Kidney capillary endothelial cell (primary cell): Measurements from ENCODE around the gene ADARB2.
"Not testable (repeated sequence)": the region's sequence is repeated elsewhere in the genome, so short reads cannot be mapped to it uniquely, and the experiment has no call there.

ENCODE experiments used
- DNase-seq: peaks from one replicate; pipeline ENCODE4 v3.0.0-alpha.2; 2018; ENCODE audit warnings: low spot score

Gene ADARB2

DNA sequence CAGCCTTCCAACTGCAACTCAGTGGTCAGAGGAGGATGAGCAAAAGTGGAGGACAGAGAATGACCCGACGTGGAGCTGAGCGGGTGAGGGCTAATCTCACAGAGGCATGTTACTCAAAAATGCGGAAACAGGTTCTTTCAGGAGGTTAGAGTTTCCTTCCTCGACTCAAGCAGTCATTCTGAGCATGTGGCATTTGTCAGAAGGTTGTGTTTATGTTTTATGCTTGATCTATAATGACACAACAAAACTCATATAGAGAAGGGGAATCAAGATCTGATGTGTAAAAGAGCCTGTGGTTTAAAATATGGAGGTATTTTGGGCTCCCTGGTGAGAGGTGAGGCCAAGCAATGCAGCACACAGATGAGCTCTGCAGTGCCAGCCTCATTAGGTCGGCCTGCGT, 311.4 kb downstream of the ADARB2 start:
- no peak for DNase-seq

DNA sequence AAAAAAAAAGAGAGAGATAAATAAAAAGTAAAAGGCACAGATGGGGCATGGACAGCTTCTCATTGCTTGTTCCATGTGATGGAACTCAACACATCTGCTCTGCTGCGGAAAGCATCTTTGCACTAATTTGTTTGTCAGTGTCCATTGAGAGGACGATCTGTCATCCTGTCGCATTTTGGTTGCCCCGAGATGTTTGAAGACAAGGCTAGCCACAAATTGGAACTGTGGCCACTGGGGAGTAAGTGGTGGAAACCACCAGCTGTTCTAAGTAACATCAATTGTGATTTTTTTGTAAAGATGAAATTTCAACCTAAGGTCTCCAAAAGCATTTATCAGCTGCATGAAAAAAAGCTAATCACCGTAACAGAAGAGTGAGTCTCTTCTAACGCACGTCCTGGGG, 312.7 kb downstream of the ADARB2 start:
- no peak for DNase-seq

DNA sequence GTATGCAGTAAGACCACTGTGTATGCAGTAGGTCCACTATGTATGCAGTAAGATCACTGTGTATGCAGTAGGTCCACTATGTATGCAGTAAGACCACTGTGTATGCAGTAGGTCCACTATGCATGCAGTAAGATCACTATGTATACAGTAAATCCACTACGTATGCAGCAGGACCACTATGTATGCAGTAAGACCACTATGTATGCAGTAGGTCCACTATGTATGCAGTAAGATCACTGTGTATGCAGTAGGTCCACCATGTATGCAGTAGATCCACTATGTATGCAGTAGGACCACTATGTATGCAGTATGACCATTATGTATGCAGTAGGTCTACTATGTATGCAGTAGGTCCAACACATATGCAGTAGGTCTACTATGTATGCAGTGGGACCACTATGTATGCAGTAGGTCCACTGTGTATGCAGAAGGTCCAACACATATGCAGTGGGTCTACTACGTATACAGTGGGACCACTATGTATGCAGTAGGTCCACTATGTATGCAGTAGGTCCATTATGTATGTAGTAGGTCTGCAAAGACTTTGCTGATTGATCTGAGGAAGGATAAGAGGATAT, 313.6 kb downstream of the ADARB2 start:
- DNase-seq: no peak

DNA sequence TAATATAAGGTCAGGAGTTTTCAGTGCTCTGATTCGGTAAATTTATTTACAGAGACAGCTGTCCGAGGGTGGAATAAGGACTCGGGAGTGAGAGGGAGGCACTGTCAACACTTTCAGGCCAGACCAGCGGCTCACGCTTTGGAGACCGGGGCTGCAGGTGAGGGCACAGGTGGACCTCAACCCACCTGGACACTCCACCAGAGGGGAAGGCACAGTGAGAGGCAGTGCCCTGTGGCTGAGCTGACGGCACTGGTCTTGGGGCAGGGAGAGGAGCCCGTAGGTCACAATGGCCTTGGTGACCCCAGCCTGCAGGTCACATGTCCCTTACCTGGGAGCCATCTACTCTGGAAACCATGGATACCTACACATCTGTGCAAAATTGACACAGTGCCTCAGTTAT, 315.1 kb downstream of the ADARB2 start:
- DNase-seq: no peak

DNA sequence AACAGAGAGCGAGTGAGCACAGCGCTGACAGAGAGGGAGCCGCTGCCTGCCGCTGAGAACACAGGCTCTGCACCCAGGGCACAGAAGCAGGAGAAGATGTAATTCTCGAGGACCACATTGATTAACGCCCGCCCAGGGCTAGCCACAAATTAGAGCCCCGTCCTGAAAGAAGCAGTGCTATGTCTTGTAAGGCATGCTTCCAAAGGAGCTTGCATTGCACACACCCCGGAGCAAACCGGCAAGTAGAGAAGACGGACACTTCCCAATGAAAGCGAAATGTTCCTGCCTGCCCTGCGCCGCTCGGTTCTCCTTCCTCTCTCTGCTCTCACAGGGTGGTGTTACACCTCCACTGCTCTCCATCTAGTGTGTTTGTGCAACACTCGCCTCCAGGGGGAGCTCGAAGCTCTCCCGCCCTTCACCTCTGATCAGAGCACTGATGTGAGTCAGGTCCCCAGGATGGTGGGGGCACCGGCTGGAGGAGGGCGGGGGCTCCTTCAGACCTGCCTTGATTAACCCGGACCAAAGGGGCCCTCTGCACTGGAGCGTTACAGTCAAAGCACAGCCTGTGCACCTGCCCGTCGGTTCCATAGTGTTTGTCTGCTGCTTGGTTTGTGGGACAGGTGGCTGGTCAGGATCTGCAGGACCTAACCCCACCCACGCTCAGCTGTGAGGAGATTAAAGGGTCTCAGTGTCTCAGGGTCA, 316.5 kb downstream of the ADARB2 start:
- DNase-seq: peak; percentile 46

DNA sequence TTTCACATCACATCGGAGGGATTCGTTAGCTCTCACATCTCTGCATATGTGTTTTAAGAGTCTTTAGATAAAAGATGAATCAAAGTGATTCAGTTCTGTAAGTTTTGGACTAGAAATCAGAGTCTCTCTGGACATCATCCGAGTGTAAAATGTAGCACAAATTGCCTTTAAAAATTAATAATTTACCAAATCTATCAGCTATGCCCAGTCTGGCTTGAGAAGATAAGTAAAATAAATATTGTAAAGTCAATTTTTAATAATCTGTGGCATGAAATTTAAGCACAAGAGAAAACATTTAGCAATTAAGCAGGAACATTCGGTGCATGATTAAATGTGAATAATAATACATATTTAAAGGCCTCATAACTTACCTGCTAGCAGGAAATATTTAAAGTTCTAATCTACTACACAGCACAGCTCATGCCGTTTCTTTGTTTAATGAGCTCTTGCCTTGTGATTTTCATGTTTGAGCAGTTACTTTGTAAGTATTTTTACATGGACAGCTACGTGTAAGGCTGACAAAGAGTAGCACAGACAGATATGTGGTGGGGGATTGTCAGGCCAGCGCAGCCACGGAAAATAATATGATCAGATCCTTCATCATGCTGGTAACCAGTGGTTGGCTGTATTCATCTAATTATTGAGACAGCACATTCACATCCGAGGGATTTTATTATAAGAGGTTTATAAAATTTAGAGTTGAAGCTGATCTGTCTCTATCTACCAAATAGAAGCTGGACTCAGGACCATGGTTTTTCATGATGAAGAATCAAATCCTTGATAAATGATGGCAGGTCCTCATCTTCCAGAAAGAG, 317.3 kb downstream of the ADARB2 start:
- DNase-seq: no peak

GRCh38 chr10:1418031-1418550, 319.2 kb downstream of the ADARB2 start:
- DNase-seq: no peak

GRCh38 chr10:1417574-1417973, 319.8 kb downstream of the ADARB2 start:
- DNase-seq: no peak

DNA sequence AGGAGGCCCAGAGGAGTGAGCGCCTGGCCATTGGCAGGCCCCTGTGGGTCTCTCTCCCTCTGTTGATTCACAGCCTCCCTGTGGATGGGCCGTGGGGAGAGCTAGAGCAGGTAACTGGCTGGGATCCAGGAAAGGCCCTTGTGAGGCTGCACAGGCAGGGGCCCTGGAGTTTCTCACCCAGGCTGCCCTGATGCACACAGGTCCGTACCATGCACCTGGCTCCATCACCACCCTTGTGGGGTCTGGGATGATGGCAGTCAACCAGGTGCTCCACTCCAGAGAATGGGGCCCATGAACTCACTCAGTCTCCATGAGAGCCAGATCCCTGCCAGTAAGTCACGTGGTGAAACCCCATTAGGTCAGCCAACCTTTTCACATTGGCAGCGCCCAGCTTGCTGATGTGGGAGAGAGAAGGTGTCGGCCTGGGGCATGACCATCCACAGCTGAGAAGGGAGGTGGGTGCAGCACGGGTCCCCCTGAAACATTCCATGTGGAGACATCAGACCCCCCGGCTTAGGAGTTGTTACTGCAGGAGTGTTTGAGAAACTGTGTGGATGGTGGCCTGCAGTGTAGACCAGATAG, 320.8 kb downstream of the ADARB2 start:
- DNase-seq: no peak

GRCh38 chr10:1414893-1415292, 322.4 kb downstream of the ADARB2 start:
- DNase-seq: no peak

DNA sequence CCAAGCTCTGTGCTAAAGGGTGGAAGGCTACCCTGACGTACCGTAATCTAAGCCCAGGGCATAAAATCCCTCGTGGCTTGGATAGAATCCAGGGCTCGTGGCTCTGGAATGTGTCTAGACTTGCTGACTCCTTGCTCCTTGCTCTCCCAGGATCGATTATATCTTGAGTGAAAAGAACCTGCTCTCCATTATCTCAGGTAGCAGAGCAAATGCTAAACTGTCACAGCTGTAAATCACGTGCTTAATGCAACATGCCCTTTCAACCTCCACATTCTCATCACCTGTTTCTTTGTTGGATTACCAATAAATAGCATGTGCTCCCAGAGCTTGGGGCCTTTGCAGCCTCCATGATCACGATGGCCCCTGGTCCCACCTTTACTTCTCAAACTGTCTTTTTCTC, 323.0 kb downstream of the ADARB2 start:
- DNase-seq: not testable (repeated sequence)

DNA sequence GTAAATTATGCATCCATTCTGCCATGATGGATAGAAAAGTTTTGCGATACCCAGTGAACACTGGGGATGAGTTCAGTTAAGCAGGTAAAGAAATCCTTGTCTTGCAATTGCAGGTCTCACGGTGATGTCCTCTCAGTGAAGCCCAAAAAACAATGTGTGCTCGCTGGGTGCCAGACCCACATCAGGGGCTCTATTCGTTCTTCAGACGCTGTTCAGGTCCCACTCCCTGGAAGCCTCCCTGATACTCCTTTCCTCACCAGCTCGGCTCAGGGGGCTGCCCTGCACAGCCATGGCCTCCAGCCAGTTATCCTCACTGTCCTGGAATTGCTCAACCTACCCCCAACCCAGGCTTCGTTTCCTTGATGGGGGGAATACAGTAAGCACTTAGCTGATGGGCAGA, 323.5 kb downstream of the ADARB2 start:
- DNase-seq: no peak

DNA sequence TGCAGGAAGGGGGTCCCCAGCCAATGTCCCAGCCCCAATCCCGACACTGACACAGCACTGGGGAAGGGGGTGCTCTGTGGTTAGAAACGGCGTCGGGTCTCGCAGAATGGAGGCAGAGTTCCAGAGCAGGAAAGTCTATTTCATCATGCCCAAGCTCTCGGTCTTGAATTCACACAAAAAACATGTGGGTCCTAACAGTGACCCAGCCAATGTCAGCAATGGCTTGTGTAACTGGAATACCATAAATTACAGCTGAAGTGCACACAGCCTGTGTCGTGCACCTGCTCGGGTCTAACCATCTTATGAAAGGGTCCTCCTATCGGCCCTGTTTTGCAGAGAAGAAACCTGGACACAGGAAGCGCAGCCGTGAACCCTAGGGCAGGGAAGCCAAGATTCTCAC, 324.1 kb downstream of the ADARB2 start:
- DNase-seq: no peak

GRCh38 chr10:1412531-1413189, 324.7 kb downstream of the ADARB2 start:
- no peak for DNase-seq

- no peak for DNase-seq
These were observed 325.4 kb downstream of the ADARB2 start for GRCh38 chr10:1411956-1412355.

- no peak for DNase-seq
These were observed 325.9 kb downstream of the ADARB2 start for GRCh38 chr10:1411451-1411850.

- DNase-seq: no peak
These were observed 326.6 kb downstream of the ADARB2 start for GRCh38 chr10:1410469-1411395.

DNA sequence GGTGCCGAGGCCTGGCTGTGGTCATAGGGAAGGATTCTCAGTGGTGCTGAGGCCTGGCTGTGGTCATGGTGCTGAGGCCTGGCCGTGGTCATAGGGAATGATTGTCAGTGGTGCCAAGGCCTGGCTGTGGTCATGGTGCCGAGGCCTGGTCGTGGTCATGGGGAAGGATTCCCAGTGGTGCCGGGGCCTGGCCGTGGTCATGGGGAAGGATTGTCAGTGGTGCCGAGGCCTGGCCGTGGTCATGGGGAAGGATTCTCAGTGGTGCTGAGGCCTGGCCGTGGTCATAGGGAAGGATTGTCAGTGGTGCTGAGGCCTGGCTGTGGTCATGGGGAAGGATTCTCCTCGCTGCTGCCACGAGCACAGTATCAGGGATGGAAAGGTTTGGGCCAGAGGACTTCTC, 327.3 kb downstream of the ADARB2 start:
- no peak for DNase-seq

GRCh38 chr10:1409392-1409791, 327.9 kb downstream of the ADARB2 start:
- DNase-seq: no peak

DNA sequence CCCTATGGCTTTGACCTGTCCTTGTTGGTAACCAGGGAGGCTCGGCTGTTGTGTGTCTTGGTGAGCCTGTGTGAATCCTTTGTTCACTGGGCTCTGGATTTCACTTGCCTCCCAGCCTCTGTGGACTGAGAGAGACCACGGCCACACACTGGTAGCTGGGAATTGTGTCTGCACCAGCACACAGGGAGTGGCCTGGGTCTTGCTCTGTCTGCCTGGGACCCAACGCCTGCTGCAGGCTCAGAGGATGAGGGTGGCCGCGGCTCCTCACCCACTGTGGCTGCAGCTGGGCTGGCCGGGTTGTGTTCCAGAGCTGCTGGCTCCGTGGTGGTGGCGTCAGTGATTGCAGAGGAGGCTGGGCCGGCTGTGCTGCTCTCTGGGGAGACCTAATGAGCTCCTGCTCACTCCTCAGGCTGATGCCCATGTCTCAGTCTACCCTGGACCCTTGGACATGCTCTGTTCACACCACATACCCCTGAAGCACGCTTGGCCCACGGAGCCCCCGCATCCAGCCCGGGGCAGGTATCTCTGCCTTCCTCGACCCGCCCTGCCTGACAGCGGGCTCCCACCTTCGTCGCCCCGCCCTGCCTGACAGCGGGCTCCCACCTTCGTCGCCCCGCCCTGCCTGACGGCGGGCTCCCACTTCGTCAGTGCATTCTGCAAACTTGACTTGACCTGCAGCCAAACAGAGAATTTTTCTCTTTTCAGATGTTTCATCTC, 328.5 kb downstream of the ADARB2 start:
- no peak for DNase-seq
